Upper lobe of left lung (tissue), 6 donors: Measurements from ENCODE around the gene BEGAIN. TPM values are rescaled to one million over a fixed set of nuclear protein-coding genes. Genes with fewer than 3 reads are reported as not detected.

Experiments used
- ATAC-seq, 2 donors: fragments of 200-7000 bp; cut with Tn5 transposase; one replicate each; pipeline ENCODE4 v1.9.1; 2022; ENCODE audit warnings: mild to moderate bottlenecking in 2 of 2, moderate library complexity in 2 of 2; ENCODE audit not compliant: low FRiP score in 2 of 2
- DNase-seq, 2 donors: peaks; one replicate each; pipeline ENCODE4 v3.0.0-alpha.2; 2019 to 2020
- H3K27ac ChIP-seq, 4 donors: fragments of 200-600 bp; sonication (generic); one replicate each; pipeline ENCODE4 v1.5.1; 2016 to 2019
- H3K27me3 ChIP-seq, 4 donors: fragments of 200-600 bp; sonication (generic); one replicate each; pipeline ENCODE4 v1.5.1; 2017 to 2019
- H3K36me3 ChIP-seq, 4 donors: fragments of 200-600 bp; sonication (generic); one replicate each; pipeline ENCODE4 v1.5.1; 2016 to 2019
- H3K4me1 ChIP-seq, 4 donors: fragments of 200-600 bp; sonication (generic); one replicate each; pipeline ENCODE4 v1.5.1; 2018 to 2019
- H3K4me3 ChIP-seq, 4 donors: fragments of 200-600 bp; sonication (generic); one replicate each; pipeline ENCODE4 v1.5.1; 2017 to 2019; ENCODE audit warnings: mild to moderate bottlenecking in 2 of 4, moderate library complexity in 1 of 4
- H3K9me3 ChIP-seq, 4 donors: fragments of 200-600 bp; sonication (generic); one replicate each; pipeline ENCODE4 v1.5.1; 2018 to 2019
- EP300 ChIP-seq, 4 donors: sonication (generic); formaldehyde crosslinking; IDR thresholded peaks; one replicate each; pipeline ENCODE4 v1.5.1; 2017; ENCODE audit warnings: antibody characterized with exemption in 4 of 4, control low read depth in 2 of 4
- POLR2A ChIP-seq, 4 donors: fragments of 450-650 bp; IDR thresholded peaks; one replicate each; pipeline ENCODE4 v1.5.1; 2016 to 2017; ENCODE audit warnings: antibody characterized with exemption in 4 of 4, mild to moderate bottlenecking in 2 of 4
- POLR2AphosphoS5 ChIP-seq, 2 donors: sonication (generic); formaldehyde crosslinking; IDR thresholded peaks; one replicate each; pipeline ENCODE4 v1.5.1; 2017; ENCODE audit warnings: antibody characterized with exemption in 2 of 2
- WGBS, 2 donors: methylation state at CpG; one replicate each; pipeline ENCODE4 v1.1.5; 2017 to 2018; 5-methylcytosine and 5-hydroxymethylcytosine counted together
- total RNA-seq, 6 donors: library from RNA; depleted of rRNA in 4 of 6; stranded (reverse); fragments of >200 nt in 4 of 6; gene quantifications; one replicate each; pipeline versions ENCODE4 v1.1.0 to v1.2.1, GENCODE V29; 2016 to 2021
- TF ChIP-seq, protein P1 (sequence below), 6 experiments: fragments of 450-650 bp in 4 of 6; fragments of 200-600 bp in 2 of 6; sonication (generic) in 2 of 6; IDR thresholded peaks; one replicate each; pipeline ENCODE4 v1.5.1; 2016 to 2019; ENCODE audit warnings: antibody characterized with exemption in 6 of 6
- donor health status: DM: no; HTN: no; CAD: no; lungs with moderate emphysema.
- donor health status: DM: no; HTN: yes; CAD: no; lungs with severe emphysema.

Gene BEGAIN
- total RNA-seq, 6 donors from 2014 or later = under 0.01 to 2.0 (median 0.88) TPM

DNA sequence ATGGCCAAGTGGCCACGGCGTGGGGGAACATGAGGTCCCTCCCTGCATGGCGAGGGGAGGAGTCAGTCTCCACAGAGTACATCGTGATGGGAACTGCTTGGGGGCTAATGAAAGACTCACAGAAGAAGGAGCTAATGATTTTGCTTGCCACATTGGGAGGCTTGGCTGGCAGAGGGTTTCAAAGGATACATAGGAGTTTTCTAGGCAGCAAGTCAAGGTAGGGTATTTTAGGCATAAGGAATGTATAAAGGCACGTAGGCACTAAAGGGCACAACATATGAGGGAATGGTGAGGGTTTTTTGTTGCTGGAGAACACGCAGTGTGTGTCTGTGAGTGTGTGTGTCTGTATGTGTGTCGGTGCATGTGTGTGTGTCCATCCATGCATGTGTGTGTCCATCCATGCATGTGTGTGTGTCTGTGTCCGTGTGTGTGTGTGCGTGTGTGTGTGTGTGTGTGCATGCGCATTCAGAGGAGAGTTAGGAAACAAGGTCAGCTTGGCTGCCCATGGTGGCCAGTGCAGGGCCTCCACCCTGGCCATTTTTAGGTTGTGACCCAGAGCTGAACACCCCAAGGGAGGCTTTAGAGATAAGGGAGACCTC lies 84.5 kb downstream of the BEGAIN start:
- no peak for ATAC-seq
- TF ChIP-seq, protein P1, sequence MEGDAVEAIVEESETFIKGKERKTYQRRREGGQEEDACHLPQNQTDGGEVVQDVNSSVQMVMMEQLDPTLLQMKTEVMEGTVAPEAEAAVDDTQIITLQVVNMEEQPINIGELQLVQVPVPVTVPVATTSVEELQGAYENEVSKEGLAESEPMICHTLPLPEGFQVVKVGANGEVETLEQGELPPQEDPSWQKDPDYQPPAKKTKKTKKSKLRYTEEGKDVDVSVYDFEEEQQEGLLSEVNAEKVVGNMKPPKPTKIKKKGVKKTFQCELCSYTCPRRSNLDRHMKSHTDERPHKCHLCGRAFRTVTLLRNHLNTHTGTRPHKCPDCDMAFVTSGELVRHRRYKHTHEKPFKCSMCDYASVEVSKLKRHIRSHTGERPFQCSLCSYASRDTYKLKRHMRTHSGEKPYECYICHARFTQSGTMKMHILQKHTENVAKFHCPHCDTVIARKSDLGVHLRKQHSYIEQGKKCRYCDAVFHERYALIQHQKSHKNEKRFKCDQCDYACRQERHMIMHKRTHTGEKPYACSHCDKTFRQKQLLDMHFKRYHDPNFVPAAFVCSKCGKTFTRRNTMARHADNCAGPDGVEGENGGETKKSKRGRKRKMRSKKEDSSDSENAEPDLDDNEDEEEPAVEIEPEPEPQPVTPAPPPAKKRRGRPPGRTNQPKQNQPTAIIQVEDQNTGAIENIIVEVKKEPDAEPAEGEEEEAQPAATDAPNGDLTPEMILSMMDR (IDR thresholded peaks at IDR 0.05) = no peak
- TF ChIP-seq EP300 (IDR thresholded peaks at IDR 0.05) = no peak
- no peak for TF ChIP-seq POLR2AphosphoS5 (IDR thresholded peaks at IDR 0.05)
- no peak for TF ChIP-seq POLR2A (IDR thresholded peaks at IDR 0.05)

GRCh38 chr14:100500128-100500527 lies 87.1 kb downstream of the BEGAIN start:
- peak in 1 of 2 donors; percentile 33 for DNase-seq
- 95% methylated on average over 4 to 9 of the region's 9 CpGs for WGBS, 2 donors
- Histone ChIP-seq H3K27me3 (peaks cover 0 to 3% (median 0%) of the 10 kb centered on the region in 4 donors), H3K4me3 (no peak overlapping the region), H3K4me1 (no peaks in the 10 kb centered on the region), H3K27ac (no peak overlapping the region), H3K36me3 (no peaks in the 10 kb centered on the region), H3K9me3 (peaks cover 0 to 7% (median 6%) of the 10 kb centered on the region in 4 donors)
- ATAC-seq = no peak
- TF ChIP-seq POLR2A (IDR thresholded peaks at IDR 0.05) (no peak), EP300 (IDR thresholded peaks at IDR 0.05) (no peak), POLR2AphosphoS5 (IDR thresholded peaks at IDR 0.05) (no peak)
- TF ChIP-seq, protein P1 (IDR thresholded peaks at IDR 0.05) = no peak

More for the DNA sequence above, 84.5 kb downstream of the BEGAIN start:
- Histone ChIP-seq H3K9me3 (peaks cover 0 to 9% (median 6%) of the 10 kb centered on the region in 4 donors), H3K4me1 (no peaks in the 10 kb centered on the region), H3K4me3 (no peak overlapping the region), H3K27me3 (peaks cover 0 to 3% (median 0%) of the 10 kb centered on the region in 4 donors), H3K36me3 (no peaks in the 10 kb centered on the region), H3K27ac (no peak overlapping the region)
- WGBS, 2 donors = 94 to 95% methylated on average over 10 of the region's 10 CpGs
- DNase-seq = no peak

DNA sequence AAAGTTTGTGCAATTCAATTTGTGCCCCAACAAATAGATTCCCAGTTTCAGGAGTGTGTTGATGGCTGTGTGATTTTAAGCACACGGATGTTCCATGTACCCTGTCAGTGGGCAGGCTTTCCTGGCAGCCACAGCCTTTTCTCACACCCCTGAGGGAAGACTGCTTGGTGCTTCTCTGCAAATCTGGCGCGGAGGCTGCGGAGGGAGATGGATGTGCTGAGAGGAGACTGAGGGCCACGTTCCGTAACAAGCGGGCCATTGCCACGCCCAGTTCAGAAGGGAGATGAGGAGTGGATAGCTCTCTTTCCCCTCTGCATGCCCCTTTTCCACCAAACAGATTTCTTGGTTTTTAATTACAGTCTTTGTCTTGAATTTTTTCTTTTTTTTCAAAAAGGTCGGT lies 89.1 kb downstream of the BEGAIN start:
- TF ChIP-seq POLR2AphosphoS5 (IDR thresholded peaks at IDR 0.05) = no peak
- no peak for TF ChIP-seq POLR2A (IDR thresholded peaks at IDR 0.05)
- TF ChIP-seq, protein P1 (IDR thresholded peaks at IDR 0.05) = no peak
- no peak for TF ChIP-seq EP300 (IDR thresholded peaks at IDR 0.05)
- WGBS, 2 donors = 92 to 96% methylated on average over 9 of the region's 9 CpGs
- ATAC-seq (no peak), DNase-seq (no peak)
- Histone ChIP-seq H3K36me3 (no peaks in the 10 kb centered on the region), H3K27me3 (no peaks in the 10 kb centered on the region), H3K9me3 (no peaks in the 10 kb centered on the region), H3K4me1 (no peaks in the 10 kb centered on the region), H3K4me3 (no peak overlapping the region), H3K27ac (no peak overlapping the region)

DNA sequence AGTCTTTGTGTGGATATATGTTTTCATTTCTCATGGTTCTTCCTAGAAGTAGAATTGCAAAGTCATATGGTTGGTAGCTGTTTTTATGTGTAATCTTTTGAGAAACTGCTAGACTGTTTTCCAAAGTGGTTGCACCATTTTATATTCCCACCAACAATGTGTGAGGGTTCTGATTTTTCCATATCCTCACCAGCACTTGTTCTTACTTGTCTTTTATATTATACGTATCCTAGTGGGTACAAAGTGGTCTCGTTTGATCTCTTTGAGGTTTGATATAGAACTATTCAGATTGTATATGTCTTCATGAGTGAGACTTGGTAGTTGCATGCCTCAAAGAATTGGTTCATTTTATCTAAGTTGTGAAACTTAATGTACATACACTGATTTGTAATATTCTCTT lies 91.3 kb downstream of the BEGAIN start:
- TF ChIP-seq, protein P1 (IDR thresholded peaks at IDR 0.05) = no peak
- no peak for TF ChIP-seq EP300 (IDR thresholded peaks at IDR 0.05)
- no peak for TF ChIP-seq POLR2A (IDR thresholded peaks at IDR 0.05)
- TF ChIP-seq POLR2AphosphoS5 (IDR thresholded peaks at IDR 0.05) = no peak
- whole genome bisulfite sequencing, 2 donors = 93% methylated on average over 2 of the region's 2 CpGs
- H3K4me1 ChIP-seq = no peaks in the 10 kb centered on the region
- H3K9me3 ChIP-seq = no peaks in the 10 kb centered on the region
- no peak overlapping the region for H3K27ac ChIP-seq
- no peaks in the 10 kb centered on the region for H3K36me3 ChIP-seq
- H3K4me3 ChIP-seq = no peak overlapping the region
- no peak for DNase-seq
- ATAC-seq = no peak
- H3K27me3 ChIP-seq = no peaks in the 10 kb centered on the region

DNA sequence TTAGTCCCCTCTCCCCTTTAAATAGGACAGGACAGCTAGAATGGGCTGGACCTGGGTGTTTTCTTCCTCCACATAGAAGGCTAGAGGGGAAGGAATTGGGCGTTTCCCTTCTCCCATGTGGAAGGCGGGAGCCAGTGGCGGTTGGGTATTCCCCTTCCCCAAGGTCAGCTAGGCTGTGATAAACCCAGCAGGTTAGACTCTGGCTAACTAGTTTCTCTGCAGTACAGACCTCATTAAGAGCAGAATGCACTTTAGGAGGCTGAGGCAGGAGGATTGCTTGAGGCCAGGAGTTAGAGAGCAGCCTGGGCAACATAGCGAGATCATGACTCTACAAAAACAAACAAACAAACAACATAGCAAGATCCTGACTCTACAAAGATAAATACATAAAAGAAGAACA lies 92.6 kb downstream of the BEGAIN start:
- H3K9me3 ChIP-seq = no peaks in the 10 kb centered on the region
- H3K27ac ChIP-seq = no peak overlapping the region
- 88 to 92% methylated on average over 4 of the region's 4 CpGs for WGBS, 2 donors

More for the DNA sequence above, 92.6 kb downstream of the BEGAIN start:
- Histone ChIP-seq H3K27me3 (no peaks in the 10 kb centered on the region), H3K4me3 (no peak overlapping the region), H3K36me3 (no peaks in the 10 kb centered on the region), H3K4me1 (no peaks in the 10 kb centered on the region)
- TF ChIP-seq POLR2A (IDR thresholded peaks at IDR 0.05) (no peak), POLR2AphosphoS5 (IDR thresholded peaks at IDR 0.05) (no peak), EP300 (IDR thresholded peaks at IDR 0.05) (no peak)
- TF ChIP-seq, protein P1 (IDR thresholded peaks at IDR 0.05) = no peak
- DNase-seq (no peak), ATAC-seq (no peak)
